ENCODE measurements around the gene SLC43A3. TPM values are rescaled to one million over a fixed set of nuclear protein-coding genes. Genes with fewer than 3 reads are reported as not detected.
A peak's percentile ranks its signal among the peaks of the same experiment; 100 is the strongest.

Gene SLC43A3
- total RNA-seq, 1 experiment from 2014 or later, result 8.6 TPM

- in situ Hi-C loops (cut with HindIII; ENCODE audit: low pct_unique_long_range_greater_than_20kb, low sequenced_read_pairs), result no loop called here
- ATAC-seq, result 0 out of 2 replicates have a peak, but pooled peaks have one; percentile 45
- TF ChIP-seq CTCF (IDR thresholded peaks at IDR 0.05) (peak; percentile 97), REST (IDR thresholded peaks at IDR 0.05; ENCODE audit: insufficient read depth in 1 of 2, low read depth in 2 of 2, low read length in 1 of 2) (no peak)
Observed at GRCh38 chr11:57458410-57459163, 31.7 kb upstream of the SLC43A3 start.

GRCh38 chr11:57458060-57458409, 31.1 kb upstream of the SLC43A3 start:
- H3K4me3 ChIP-seq (ENCODE audit: low read depth in 2 of 2, low read length in 2 of 2), result no peak overlapping the region; a peak in 1 of 4 replicates
- in situ Hi-C loops (cut with HindIII; ENCODE audit: low pct_unique_long_range_greater_than_20kb, low sequenced_read_pairs), result no loop called here
- POLR2A ChIA-PET, result no interaction called here
- DNase-seq (ENCODE audit: low read depth, low spot score) (no peak), ATAC-seq (no peak)
- no peaks in the 10 kb centered on the region for H3K9me3 ChIP-seq (ENCODE audit: control insufficient read depth, insufficient read depth, low read depth, low read length)
- H3K27me3 ChIP-seq (ENCODE audit: control insufficient read depth, insufficient read depth, low read length), result peaks cover 6% of the 10 kb centered on the region; the same call in 1 of the 2 replicates
- peaks cover 4% of the 10 kb centered on the region; the same call in 1 of the 2 replicates for H3K4me1 ChIP-seq (ENCODE audit: control insufficient read depth, insufficient read depth, low read length)
- CTCF ChIA-PET, result interaction anchor here (0.5 to 1.7 kb wide), 10 partner anchors 14 to 1109 kb away, joined by 3 to 9 read pairs (median 4); no protein-coding TSS in a partner anchor
- BruUV-seq (replicated peaks), result no TSS peak
- intact Hi-C loops (cut with micrococcal nuclease; ENCODE audit: unreplicated experiment), result loop anchor here (2.0 to 10.0 kb wide), 4 partner anchors 69 to 1054 kb away; partner anchors contain the start of gene YPEL4
- TF ChIP-seq TCF7L2 (IDR thresholded peaks at IDR 0.05; ENCODE audit: low read depth, low read length), result no peak
- TF ChIP-seq REST (IDR thresholded peaks at IDR 0.05; ENCODE audit: insufficient read depth in 1 of 2, low read depth in 2 of 2, low read length in 1 of 2), result no peak
- no peak for TF ChIP-seq POLR2AphosphoS5 (IDR thresholded peaks at IDR 0.05; ENCODE audit: low read depth, low read length)
- no peak for TF ChIP-seq CTCF (IDR thresholded peaks at IDR 0.05)
- TF ChIP-seq SIN3A (IDR thresholded peaks at IDR 0.05; ENCODE audit: borderline replicate concordance, insufficient read depth, low read depth, low read length), result no peak
- no peaks in the 10 kb centered on the region for H3K36me3 ChIP-seq (ENCODE audit: control insufficient read depth, insufficient read depth, low read length)
- H3K27ac ChIP-seq (ENCODE audit: low read length), result no peak overlapping the region

More at GRCh38 chr11:57458410-57459163, 31.7 kb upstream of the SLC43A3 start:
- ChIA-PET POLR2A (no interaction called here), CTCF (interaction anchor here (0.5 to 1.7 kb wide), 10 partner anchors 14 to 1109 kb away, joined by 3 to 9 read pairs (median 3); no protein-coding TSS in a partner anchor)
- Histone ChIP-seq H3K4me1 (ENCODE audit: control insufficient read depth, insufficient read depth, low read length) (peaks cover 4% of the 10 kb centered on the region; the same call in 1 of the 2 replicates), H3K27me3 (ENCODE audit: control insufficient read depth, insufficient read depth, low read length) (peaks cover 6% of the 10 kb centered on the region; the same call in 1 of the 2 replicates), H3K36me3 (ENCODE audit: control insufficient read depth, insufficient read depth, low read length) (no peaks in the 10 kb centered on the region), H3K27ac (ENCODE audit: low read length) (no peak overlapping the region), H3K9me3 (ENCODE audit: control insufficient read depth, insufficient read depth, low read depth, low read length) (no peaks in the 10 kb centered on the region), H3K4me3 (ENCODE audit: low read depth in 2 of 2, low read length in 2 of 2) (peak overlapping the region; percentile 2 to 50)
- DNase-seq (ENCODE audit: low read depth, low spot score), result no peak
- intact Hi-C loops (cut with micrococcal nuclease; ENCODE audit: unreplicated experiment), result loop anchor here (2.0 to 10.0 kb wide), 4 partner anchors 68 to 1054 kb away; partner anchors contain the start of gene YPEL4
- no TSS peak for BruUV-seq (replicated peaks)

Measured in Panc1 (cell line).